Brain microvascular endothelial cell (primary cell): ENCODE results near the gene SOCS1.
"Not testable (repeated sequence)": the region's sequence is repeated elsewhere in the genome, so short reads cannot be mapped to it uniquely, and the experiment has no call there.

ENCODE experiments used
- DNase-seq: peaks from one replicate; pipeline ENCODE4 v3.0.0-alpha.2; 2020
- H3K27ac ChIP-seq: fragments of 250-450 bp; sonication (Bioruptor Pico); 2 replicates; pipeline ENCODE4 v1.5.1; 2020; ENCODE audit warnings: mild to moderate bottlenecking, moderate library complexity
- H3K27me3 ChIP-seq: fragments of 250-450 bp; sonication (Bioruptor Pico); replicated peaks from 2 replicates; pipeline ENCODE4 v1.5.1; 2020; ENCODE audit warnings: mild to moderate bottlenecking
- H3K36me3 ChIP-seq: fragments of 250-450 bp; sonication (Bioruptor Pico); replicated peaks from 2 replicates; pipeline ENCODE4 v1.5.1; 2020; ENCODE audit warnings: mild to moderate bottlenecking
- H3K4me3 ChIP-seq: 2 replicates; pipeline ENCODE4 v1.5.1; 2011; ENCODE audit warnings: low read depth, mild to moderate bottlenecking, control low read depth, low read length, moderate library complexity
- in situ Hi-C: cut with HindIII; loops from 2 replicates; pipeline ENCODE4 v1.10.0; 2017; ENCODE audit warnings: low sequenced_read_pairs, low pct_ligation_motif_present
- TF ChIP-seq, protein P1 (sequence below): IDR thresholded peaks from 2 replicates; pipeline ENCODE4 v1.5.1; 2011; ENCODE audit warnings: low read depth, mild to moderate bottlenecking, moderate library complexity, low read length, control low read depth, inconsistent platforms; ENCODE audit errors: missing control alignments

SOCS1 gene

GRCh38 chr16:11299865-11300559, 44.0 kb upstream of the SOCS1 start:
- in situ Hi-C loops: no loop called here
- no peaks in the 10 kb centered on the region for H3K36me3 ChIP-seq
- H3K27me3 ChIP-seq: no peaks in the 10 kb centered on the region
- no peak for DNase-seq
- H3K27ac ChIP-seq: no peak overlapping the region
- H3K4me3 ChIP-seq: no peak overlapping the region
- TF ChIP-seq, protein P1, sequence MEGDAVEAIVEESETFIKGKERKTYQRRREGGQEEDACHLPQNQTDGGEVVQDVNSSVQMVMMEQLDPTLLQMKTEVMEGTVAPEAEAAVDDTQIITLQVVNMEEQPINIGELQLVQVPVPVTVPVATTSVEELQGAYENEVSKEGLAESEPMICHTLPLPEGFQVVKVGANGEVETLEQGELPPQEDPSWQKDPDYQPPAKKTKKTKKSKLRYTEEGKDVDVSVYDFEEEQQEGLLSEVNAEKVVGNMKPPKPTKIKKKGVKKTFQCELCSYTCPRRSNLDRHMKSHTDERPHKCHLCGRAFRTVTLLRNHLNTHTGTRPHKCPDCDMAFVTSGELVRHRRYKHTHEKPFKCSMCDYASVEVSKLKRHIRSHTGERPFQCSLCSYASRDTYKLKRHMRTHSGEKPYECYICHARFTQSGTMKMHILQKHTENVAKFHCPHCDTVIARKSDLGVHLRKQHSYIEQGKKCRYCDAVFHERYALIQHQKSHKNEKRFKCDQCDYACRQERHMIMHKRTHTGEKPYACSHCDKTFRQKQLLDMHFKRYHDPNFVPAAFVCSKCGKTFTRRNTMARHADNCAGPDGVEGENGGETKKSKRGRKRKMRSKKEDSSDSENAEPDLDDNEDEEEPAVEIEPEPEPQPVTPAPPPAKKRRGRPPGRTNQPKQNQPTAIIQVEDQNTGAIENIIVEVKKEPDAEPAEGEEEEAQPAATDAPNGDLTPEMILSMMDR: no peak

GRCh38 chr16:11298950-11299547, 43.0 kb upstream of the SOCS1 start:
- in situ Hi-C loops, H3K27ac ChIP-seq, H3K4me3 ChIP-seq, H3K36me3 ChIP-seq, DNase-seq, H3K27me3 ChIP-seq: not testable (repeated sequence)

DNA sequence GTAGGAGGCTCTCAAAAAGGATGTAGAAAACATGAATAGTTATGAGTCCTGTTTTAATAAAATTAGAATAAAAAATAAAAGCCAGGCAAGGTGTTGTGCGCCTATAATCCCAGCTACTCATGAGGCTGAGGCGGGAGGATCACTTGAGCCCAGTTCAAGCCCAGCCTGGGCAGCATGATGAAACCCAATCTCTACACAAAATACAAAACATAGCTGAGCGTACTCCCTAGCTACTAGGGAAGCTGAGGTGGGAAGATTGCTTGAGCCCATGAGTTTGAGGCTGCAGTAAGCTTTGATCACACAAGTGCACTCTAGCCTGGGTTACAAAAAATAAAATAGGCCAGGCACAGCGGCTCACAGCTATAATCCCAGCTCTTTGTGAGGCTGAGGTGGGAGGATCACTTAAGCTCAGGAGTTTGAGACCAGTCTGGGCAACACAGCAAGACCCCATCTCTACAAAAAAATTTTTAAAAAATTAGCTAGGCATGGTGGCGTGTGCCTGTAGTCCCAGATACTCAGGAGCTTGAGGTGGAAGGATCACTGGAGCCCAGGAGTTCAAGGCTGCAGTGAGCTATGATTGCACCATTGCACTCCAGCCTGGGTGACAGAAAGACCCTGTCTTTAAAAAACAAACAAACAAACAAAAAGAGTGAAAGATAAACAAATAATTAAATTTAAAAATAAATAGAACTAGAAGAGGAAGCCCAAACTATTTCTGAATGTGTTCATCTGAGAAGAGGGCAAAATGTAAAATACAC, 42.3 kb upstream of the SOCS1 start:
- no peak for DNase-seq
- no peak overlapping the region for H3K27ac ChIP-seq
- in situ Hi-C loops: no loop called here
- TF ChIP-seq, protein P1: no peak
- H3K36me3 ChIP-seq: no peaks in the 10 kb centered on the region
- no peaks in the 10 kb centered on the region for H3K27me3 ChIP-seq
- H3K4me3 ChIP-seq: no peak overlapping the region

GRCh38 chr16:11297492-11298142, 41.6 kb upstream of the SOCS1 start:
- in situ Hi-C loops: no loop called here
- TF ChIP-seq, protein P1: no peak
- Histone ChIP-seq H3K27ac (no peak overlapping the region), H3K36me3 (no peaks in the 10 kb centered on the region), H3K4me3 (no peak overlapping the region), H3K27me3 (no peaks in the 10 kb centered on the region)
- peak; percentile 33 for DNase-seq

DNA sequence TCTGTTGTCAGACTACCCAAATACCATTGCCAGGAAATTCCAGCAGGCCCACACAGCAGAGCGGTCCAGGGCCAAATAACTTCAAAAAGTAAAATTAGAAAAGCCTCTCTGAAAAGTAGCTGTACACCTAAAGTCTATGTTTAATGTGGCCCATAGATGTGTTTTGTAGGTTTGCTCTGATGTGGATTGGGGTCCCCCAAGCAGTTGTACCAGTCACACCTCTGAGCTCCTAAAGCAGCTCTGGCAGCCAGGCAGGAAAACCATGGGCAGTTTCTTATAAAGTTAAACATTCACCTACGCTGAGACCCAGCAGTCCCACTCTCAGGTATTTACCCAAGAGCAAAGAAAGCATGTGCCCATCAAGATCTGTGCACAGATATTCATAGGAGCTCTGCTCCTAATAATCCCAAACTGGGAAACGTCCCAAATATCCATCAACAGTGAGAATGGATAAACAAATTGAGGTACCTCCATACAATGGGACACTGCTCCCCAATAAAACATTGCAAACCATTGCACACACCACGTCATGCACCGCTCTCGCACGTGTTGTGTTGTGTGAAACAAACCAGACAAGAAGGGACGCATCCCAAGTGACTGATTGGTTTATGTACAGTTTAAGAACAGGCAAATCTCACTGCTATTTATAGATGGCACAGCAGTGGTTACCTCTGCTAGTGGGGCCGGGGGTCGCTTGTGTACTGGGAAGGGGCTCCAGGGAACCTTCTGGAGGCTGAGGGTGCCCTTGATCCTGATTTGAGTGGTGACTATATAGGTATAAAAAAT, 40.9 kb upstream of the SOCS1 start:
- in situ Hi-C loops: no loop called here
- H3K4me3 ChIP-seq: no peak overlapping the region
- no peaks in the 10 kb centered on the region for H3K36me3 ChIP-seq
- no peak overlapping the region for H3K27ac ChIP-seq
- no peak for DNase-seq
- TF ChIP-seq, protein P1: no peak
- H3K27me3 ChIP-seq: no peaks in the 10 kb centered on the region
